ENCODE results near the gene CCDC136.

- no peak for TF ChIP-seq CTCF (conservative IDR thresholded peaks at IDR 0.05; ENCODE audit: low read length)
- TF ChIP-seq EZH2phosphoT487 (IDR thresholded peaks at IDR 0.05; ENCODE audit: borderline replicate concordance, low read depth, low read length): no peak
Observed at GRCh38 chr7:128849156-128849515, 57.4 kb downstream of the CCDC136 start.

Data from OCI-LY7 (cell line).